SK-N-SH treated with all-trans-retinoic acid at 6 μM for 48 hours (cell line): ENCODE measurements around the gene CLDN4.

Source experiments
- ATAC-seq: fragments of 200-7000 bp; cut with Tn5 transposase; 3 replicates; pipeline ENCODE4 v1.9.1; 2020; ENCODE audit warnings: mild to moderate bottlenecking, moderate library complexity
- ARNTL ChIP-seq: fragments of 450-650 bp; formaldehyde crosslinking; IDR thresholded peaks from 2 replicates; pipeline ENCODE4 v1.5.0; 2020; ENCODE audit warnings: low read depth, mild to moderate bottlenecking, moderate library complexity, borderline replicate concordance
- BACH2 ChIP-seq: fragments of 250-450 bp; sonication (Bioruptor Pico); IDR thresholded peaks from 2 replicates; pipeline ENCODE4 v1.9.0; 2021; ENCODE audit warnings: mild to moderate bottlenecking, borderline replicate concordance
- CREB5 ChIP-seq: fragments of 250-450 bp; sonication (Bioruptor Pico); IDR thresholded peaks from 2 replicates; pipeline ENCODE4 v1.5.1; 2020; ENCODE audit warnings: low read depth, mild to moderate bottlenecking, moderate library complexity
- CSDC2 ChIP-seq: fragments of 250-450 bp; sonication (Bioruptor Pico); IDR thresholded peaks from 2 replicates; pipeline ENCODE4 v1.5.0; 2020; ENCODE audit warnings: mild to moderate bottlenecking, moderate library complexity
- CSRNP3 ChIP-seq: fragments of 250-450 bp; sonication (Bioruptor Pico); IDR thresholded peaks from 2 replicates; pipeline ENCODE4 v1.5.1; 2021; ENCODE audit warnings: mild to moderate bottlenecking, moderate library complexity
- ESRRG ChIP-seq: fragments of 250-450 bp; sonication (Bioruptor Pico); IDR thresholded peaks from 2 replicates; pipeline ENCODE4 v1.6.1; 2021; ENCODE audit warnings: mild to moderate bottlenecking
- ISL1 ChIP-seq: fragments of 250-450 bp; sonication (Bioruptor Pico); IDR thresholded peaks from 2 replicates; pipeline ENCODE4 v2.1.2; 2022; ENCODE audit warnings: mild to moderate bottlenecking, moderate library complexity
- POU6F1 ChIP-seq: fragments of 250-450 bp; sonication (Bioruptor Pico); IDR thresholded peaks from 2 replicates; pipeline ENCODE4 v1.8.0; 2021; ENCODE audit warnings: low read depth, mild to moderate bottlenecking, moderate library complexity, borderline replicate concordance
- PPARA ChIP-seq: fragments of 250-450 bp; sonication (Bioruptor Pico); IDR thresholded peaks from 2 replicates; pipeline ENCODE4 v1.5.0; 2020; ENCODE audit warnings: mild to moderate bottlenecking, borderline replicate concordance
- RARB ChIP-seq: fragments of 250-450 bp; sonication (Bioruptor Pico); IDR thresholded peaks from 2 replicates; pipeline ENCODE4 v1.8.0; 2021; ENCODE audit warnings: mild to moderate bottlenecking, moderate library complexity
- SNAI2 ChIP-seq: fragments of 250-450 bp; sonication (Bioruptor Pico); IDR thresholded peaks from 2 replicates; pipeline ENCODE4 v1.5.0; 2020; ENCODE audit warnings: mild to moderate bottlenecking, moderate library complexity
- TCF4 ChIP-seq: fragments of 250-450 bp; sonication (Bioruptor Pico); IDR thresholded peaks from 2 replicates; pipeline ENCODE4 v1.8.0; 2021; ENCODE audit warnings: mild to moderate bottlenecking, moderate library complexity, borderline replicate concordance
- TOX ChIP-seq: fragments of 250-450 bp; sonication (Bioruptor Pico); IDR thresholded peaks from 2 replicates; pipeline ENCODE4 v1.8.0; 2021; ENCODE audit warnings: mild to moderate bottlenecking, moderate library complexity, borderline replicate concordance
- TSHZ2 ChIP-seq: fragments of 250-450 bp; sonication (Bioruptor Pico); IDR thresholded peaks from 2 replicates; pipeline ENCODE4 v1.5.0; 2020; ENCODE audit warnings: mild to moderate bottlenecking, moderate library complexity
- ZC3H10 ChIP-seq: fragments of 250-450 bp; sonication (Bioruptor Pico); IDR thresholded peaks from 2 replicates; pipeline ENCODE4 v1.5.1; 2021; ENCODE audit warnings: mild to moderate bottlenecking, moderate library complexity
- ZFP3 ChIP-seq: fragments of 250-450 bp; sonication (Bioruptor Pico); IDR thresholded peaks from 2 replicates; pipeline ENCODE4 v1.5.0; 2020; ENCODE audit warnings: mild to moderate bottlenecking, moderate library complexity
- ZFP30 ChIP-seq: fragments of 450-650 bp; formaldehyde crosslinking; IDR thresholded peaks from 2 replicates; pipeline ENCODE4 v1.5.0; 2022; ENCODE audit warnings: mild to moderate bottlenecking, moderate library complexity
- ZNF565 ChIP-seq: fragments of 450-650 bp; formaldehyde crosslinking; conservative IDR thresholded peaks from 2 replicates; pipeline ENCODE4 v1.5.0; 2020; ENCODE audit warnings: low read depth, mild to moderate bottlenecking, moderate library complexity
- ZNF70 ChIP-seq: fragments of 450-650 bp; formaldehyde crosslinking; IDR thresholded peaks from 2 replicates; pipeline ENCODE4 v1.5.0; 2020; ENCODE audit warnings: mild to moderate bottlenecking, moderate library complexity
- ZNF8 ChIP-seq: fragments of 450-650 bp; formaldehyde crosslinking; IDR thresholded peaks from 2 replicates; pipeline ENCODE4 v1.5.0; 2020; ENCODE audit warnings: mild to moderate bottlenecking, moderate library complexity

The CLDN4 gene

GRCh38 chr7:73840715-73841379, 10.1 kb downstream of the CLDN4 start:
- TF ChIP-seq TSHZ2 (CRISPR knock-in tag) (no peak), TCF4 (CRISPR knock-in tag) (no peak), ARNTL (CRISPR knock-in tag) (no peak), ZNF70 (no peak), SNAI2 (CRISPR knock-in tag) (no peak), POU6F1 (CRISPR knock-in tag) (no peak), ISL1 (no peak), ZC3H10 (CRISPR knock-in tag) (no peak), ESRRG (no peak), ZNF565 (no peak), BACH2 (CRISPR knock-in tag) (no peak), CSDC2 (no peak), CSRNP3 (CRISPR knock-in tag) (no peak)
- TF ChIP-seq, all 23 proteins: peak for 0
- ATAC-seq = no peak

- TF ChIP-seq ZFP30 (CRISPR knock-in tag) (no peak), ARNTL (CRISPR knock-in tag) (no peak), RARB (CRISPR knock-in tag) (no peak), POU6F1 (CRISPR knock-in tag) (no peak), CSDC2 (no peak), PPARA (no peak), ZNF8 (CRISPR knock-in tag) (no peak), BACH2 (CRISPR knock-in tag) (no peak), ZC3H10 (CRISPR knock-in tag) (no peak), TOX (no peak), ZNF70 (no peak)
- ATAC-seq = peak; percentile 8; the same call in 2 of the 3 replicates
These were observed 10.9 kb downstream of the CLDN4 start for GRCh38 chr7:73841689-73842066.

- TF ChIP-seq CREB5 (no peak), ZC3H10 (CRISPR knock-in tag) (no peak), RARB (CRISPR knock-in tag) (no peak), ZNF70 (no peak), POU6F1 (CRISPR knock-in tag) (no peak), TCF4 (CRISPR knock-in tag) (no peak), BACH2 (CRISPR knock-in tag) (no peak), ISL1 (no peak), TSHZ2 (CRISPR knock-in tag) (no peak; the same call in 1 of the 2 replicates), SNAI2 (CRISPR knock-in tag) (no peak), TOX (no peak), ZFP3 (CRISPR knock-in tag) (no peak)
- TF ChIP-seq, all 23 proteins: peak for 0
- peak; percentile 98 for ATAC-seq
These were observed 11.5 kb downstream of the CLDN4 start, which contains the start of gene METTL27 for GRCh38 chr7:73842067-73842976. METTL27 (minus strand) TSS chr7:73842516; CDS start chr7:73842140, 376 bp downstream.
